Measurements from ENCODE around the gene RELN.
A peak's percentile ranks its signal among the peaks of the same experiment; 100 is the strongest.

Gene RELN

GRCh38 chr7:103989785-103990767 lies 618 bp upstream of the RELN start:
- Histone ChIP-seq H3K9me3 (replicated peaks; ENCODE audit: low read length) (no peaks in the 10 kb centered on the region), H3K4me1 (ENCODE audit: control insufficient read depth, insufficient read depth, low read length) (peaks cover 5% of the 10 kb centered on the region), H3K27me3 (ENCODE audit: control insufficient read depth, insufficient read depth, low read length) (peaks cover 49% of the 10 kb centered on the region), H3K4me3 (ENCODE audit: low read length) (peak overlapping the region; percentile 66), H3K9ac (ENCODE audit: low read depth, low read length) (no peak overlapping the region), H3K36me3 (ENCODE audit: insufficient read depth, low read length) (no peaks in the 10 kb centered on the region), H3K4me2 (ENCODE audit: low read length) (peak overlapping the region; percentile 74)

GRCh38 chr7:103988468-103989199 lies 824 bp downstream of the RELN start:
- Histone ChIP-seq H3K9me3 (replicated peaks; ENCODE audit: low read length) (no peaks in the 10 kb centered on the region), H3K9ac (ENCODE audit: low read depth, low read length) (no peak overlapping the region), H3K4me1 (ENCODE audit: control insufficient read depth, insufficient read depth, low read length) (peaks cover 5% of the 10 kb centered on the region), H3K36me3 (ENCODE audit: insufficient read depth, low read length) (no peaks in the 10 kb centered on the region), H3K4me3 (ENCODE audit: low read length) (peak overlapping the region; percentile 56), H3K27me3 (ENCODE audit: control insufficient read depth, insufficient read depth, low read length) (peaks cover 57% of the 10 kb centered on the region), H3K4me2 (ENCODE audit: low read length) (peak overlapping the region; percentile 67)

GRCh38 chr7:103987451-103987850 lies 2.0 kb downstream of the RELN start:
- peaks cover 5% of the 10 kb centered on the region for H3K4me1 ChIP-seq (ENCODE audit: control insufficient read depth, insufficient read depth, low read length)
- no peak overlapping the region for H3K4me3 ChIP-seq (ENCODE audit: low read length)
- H3K4me2 ChIP-seq (ENCODE audit: low read length) = no peak overlapping the region
- H3K36me3 ChIP-seq (ENCODE audit: insufficient read depth, low read length) = no peaks in the 10 kb centered on the region
- H3K9ac ChIP-seq (ENCODE audit: low read depth, low read length) = no peak overlapping the region
- H3K27me3 ChIP-seq (ENCODE audit: control insufficient read depth, insufficient read depth, low read length) = peaks cover 67% of the 10 kb centered on the region
- no peaks in the 10 kb centered on the region for H3K9me3 ChIP-seq (replicated peaks; ENCODE audit: low read length)

DNA sequence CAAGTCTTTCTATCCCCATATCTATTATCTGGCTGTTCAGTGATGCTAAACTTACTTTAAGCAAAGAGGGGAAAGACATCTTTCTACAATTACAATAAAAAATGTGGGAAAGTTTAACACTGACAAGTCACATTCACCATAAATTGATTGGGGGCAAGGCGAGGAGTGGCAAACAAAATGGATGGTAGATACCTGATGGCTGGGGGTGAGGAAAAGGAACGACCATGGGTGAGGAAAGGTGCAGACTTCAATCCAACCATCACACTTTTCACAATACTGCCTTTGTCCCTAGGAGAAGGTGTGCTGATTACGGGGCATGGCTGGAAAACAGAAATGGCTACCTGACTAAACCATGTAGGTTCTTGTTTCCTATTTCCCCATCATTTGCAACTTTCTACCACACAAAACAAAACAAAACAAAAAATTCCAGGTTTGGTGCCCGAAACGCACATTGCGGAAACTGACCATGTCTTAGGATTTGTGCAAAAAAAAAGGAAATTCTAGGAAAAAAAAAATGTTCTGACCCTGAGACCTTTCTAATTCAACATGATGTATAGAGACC lies 3.8 kb downstream of the RELN start:
- H3K36me3 ChIP-seq (ENCODE audit: insufficient read depth, low read length) = no peaks in the 10 kb centered on the region
- H3K27me3 ChIP-seq (ENCODE audit: control insufficient read depth, insufficient read depth, low read length) = peaks cover 60% of the 10 kb centered on the region
- no peaks in the 10 kb centered on the region for H3K9me3 ChIP-seq (replicated peaks; ENCODE audit: low read length)

DNA sequence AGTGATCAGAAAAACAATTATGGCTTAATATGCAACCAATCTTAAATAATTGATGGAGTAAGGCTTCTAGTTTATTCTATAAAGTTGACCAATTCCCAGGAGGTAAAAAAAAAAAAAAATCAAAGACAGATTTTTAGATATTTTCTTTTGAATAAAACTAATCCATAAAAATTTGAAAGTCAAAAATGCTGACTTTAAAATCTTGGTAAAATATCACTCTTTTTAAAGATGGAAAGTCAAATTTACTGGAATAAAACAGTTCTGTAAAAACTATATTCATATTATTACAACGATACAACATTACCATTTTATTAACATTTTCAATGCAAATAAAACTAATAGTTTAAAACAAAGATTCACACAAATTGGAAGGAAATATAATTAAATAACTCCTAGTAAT lies 5.4 kb downstream of the RELN start:
- Histone ChIP-seq H3K4me3 (ENCODE audit: low read length) (no peak overlapping the region), H3K36me3 (ENCODE audit: insufficient read depth, low read length) (no peaks in the 10 kb centered on the region), H3K27me3 (ENCODE audit: control insufficient read depth, insufficient read depth, low read length) (peaks cover 57% of the 10 kb centered on the region), H3K4me1 (ENCODE audit: control insufficient read depth, insufficient read depth, low read length) (peaks cover 4% of the 10 kb centered on the region), H3K9ac (ENCODE audit: low read depth, low read length) (no peak overlapping the region), H3K4me2 (ENCODE audit: low read length) (no peak overlapping the region), H3K9me3 (replicated peaks; ENCODE audit: low read length) (no peaks in the 10 kb centered on the region)

More for the DNA sequence above, 3.8 kb downstream of the RELN start:
- H3K4me2 ChIP-seq (ENCODE audit: low read length) = no peak overlapping the region
- H3K9ac ChIP-seq (ENCODE audit: low read depth, low read length) = no peak overlapping the region
- H3K4me1 ChIP-seq (ENCODE audit: control insufficient read depth, insufficient read depth, low read length) = peaks cover 5% of the 10 kb centered on the region
- H3K4me3 ChIP-seq (ENCODE audit: low read length) = no peak overlapping the region

GRCh38 chr7:103983201-103983977 lies 6.1 kb downstream of the RELN start:
- Histone ChIP-seq H3K9ac (ENCODE audit: low read depth, low read length) (no peak overlapping the region), H3K9me3 (replicated peaks; ENCODE audit: low read length) (no peaks in the 10 kb centered on the region)

GRCh38 chr7:103981003-103981423 lies 8.4 kb downstream of the RELN start:
- Histone ChIP-seq H3K9me3 (replicated peaks; ENCODE audit: low read length) (no peaks in the 10 kb centered on the region), H3K36me3 (ENCODE audit: insufficient read depth, low read length) (no peaks in the 10 kb centered on the region), H3K4me2 (ENCODE audit: low read length) (no peak overlapping the region), H3K27me3 (ENCODE audit: control insufficient read depth, insufficient read depth, low read length) (peaks cover 38% of the 10 kb centered on the region), H3K9ac (ENCODE audit: low read depth, low read length) (no peak overlapping the region), H3K4me1 (ENCODE audit: control insufficient read depth, insufficient read depth, low read length) (no peaks in the 10 kb centered on the region), H3K4me3 (ENCODE audit: low read length) (no peak overlapping the region)

More at GRCh38 chr7:103983201-103983977, 6.1 kb downstream of the RELN start:
- peaks cover 51% of the 10 kb centered on the region for H3K27me3 ChIP-seq (ENCODE audit: control insufficient read depth, insufficient read depth, low read length)
- no peak overlapping the region for H3K4me3 ChIP-seq (ENCODE audit: low read length)
- no peaks in the 10 kb centered on the region for H3K36me3 ChIP-seq (ENCODE audit: insufficient read depth, low read length)
- no peak overlapping the region for H3K4me2 ChIP-seq (ENCODE audit: low read length)
- no peaks in the 10 kb centered on the region for H3K4me1 ChIP-seq (ENCODE audit: control insufficient read depth, insufficient read depth, low read length)

- no peaks in the 10 kb centered on the region for H3K9me3 ChIP-seq (replicated peaks; ENCODE audit: low read length)
- H3K4me3 ChIP-seq (ENCODE audit: low read length) = no peak overlapping the region
- no peak overlapping the region for H3K4me2 ChIP-seq (ENCODE audit: low read length)
- H3K9ac ChIP-seq (ENCODE audit: low read depth, low read length) = no peak overlapping the region
- H3K36me3 ChIP-seq (ENCODE audit: insufficient read depth, low read length) = no peaks in the 10 kb centered on the region
- H3K27me3 ChIP-seq (ENCODE audit: control insufficient read depth, insufficient read depth, low read length) = peaks cover 3% of the 10 kb centered on the region
- H3K4me1 ChIP-seq (ENCODE audit: control insufficient read depth, insufficient read depth, low read length) = no peaks in the 10 kb centered on the region
Measured at GRCh38 chr7:103972779-103973434, 16.6 kb downstream of the RELN start.

DNA sequence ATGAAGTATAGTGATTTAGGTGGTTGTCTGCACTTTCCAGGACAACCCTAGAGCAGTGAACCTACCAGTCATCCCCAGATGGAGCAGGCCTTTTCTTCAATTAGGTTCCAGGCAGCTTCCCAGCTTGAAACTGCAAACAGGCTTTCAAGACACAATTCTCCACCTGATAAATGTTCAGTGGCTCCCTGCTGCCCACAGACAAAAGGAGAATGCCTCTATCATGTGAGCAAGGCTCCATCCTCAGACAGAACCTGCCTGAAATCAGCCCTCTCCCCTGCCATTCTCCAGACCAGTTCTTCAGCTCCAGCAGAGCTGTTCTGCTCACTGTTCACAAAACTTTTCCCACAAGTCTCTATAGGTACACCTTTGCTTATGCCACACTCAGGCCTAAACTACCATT lies 22.1 kb downstream of the RELN start:
- peaks cover 3% of the 10 kb centered on the region for H3K27me3 ChIP-seq (ENCODE audit: control insufficient read depth, insufficient read depth, low read length)
- H3K9me3 ChIP-seq (replicated peaks; ENCODE audit: low read length) = no peaks in the 10 kb centered on the region
- H3K9ac ChIP-seq (ENCODE audit: low read depth, low read length) = no peak overlapping the region
- H3K4me2 ChIP-seq (ENCODE audit: low read length) = no peak overlapping the region
- no peaks in the 10 kb centered on the region for H3K36me3 ChIP-seq (ENCODE audit: insufficient read depth, low read length)
- no peaks in the 10 kb centered on the region for H3K4me1 ChIP-seq (ENCODE audit: control insufficient read depth, insufficient read depth, low read length)
- H3K4me3 ChIP-seq (ENCODE audit: low read length) = no peak overlapping the region

DNA sequence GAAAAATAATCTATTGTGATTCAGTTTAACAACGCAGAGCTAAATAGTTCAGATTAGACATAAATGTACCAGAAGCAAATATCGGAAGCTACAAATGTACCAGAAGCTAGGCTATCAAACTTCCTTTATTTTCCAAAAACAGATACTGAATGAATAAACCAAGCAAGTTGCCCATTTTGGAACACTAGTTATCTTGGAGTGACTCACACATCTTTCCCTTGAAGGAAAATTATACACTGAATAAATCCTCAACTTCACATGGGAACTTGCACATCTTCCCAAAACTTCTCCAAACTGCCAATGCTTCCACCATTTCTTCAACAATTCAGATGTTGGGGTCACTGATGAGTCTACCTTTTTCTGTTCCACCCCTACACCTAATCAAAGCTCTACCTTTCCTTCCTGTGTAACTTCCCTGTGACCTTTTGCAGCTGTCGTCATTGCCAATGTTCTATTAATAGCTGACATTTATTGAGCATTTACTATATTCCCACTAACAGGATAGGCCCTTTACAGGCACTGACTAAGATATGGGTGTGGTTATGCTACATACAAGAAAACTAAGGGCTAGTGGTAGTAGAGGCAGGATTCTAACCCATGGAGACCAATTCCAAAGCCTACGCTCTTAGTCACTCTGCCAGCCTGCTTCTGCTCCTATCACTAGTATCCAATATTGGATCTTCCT lies 22.7 kb downstream of the RELN start:
- Histone ChIP-seq H3K4me3 (ENCODE audit: low read length) (no peak overlapping the region), H3K9ac (ENCODE audit: low read depth, low read length) (no peak overlapping the region), H3K36me3 (ENCODE audit: insufficient read depth, low read length) (no peaks in the 10 kb centered on the region), H3K4me1 (ENCODE audit: control insufficient read depth, insufficient read depth, low read length) (no peaks in the 10 kb centered on the region), H3K27me3 (ENCODE audit: control insufficient read depth, insufficient read depth, low read length) (peaks cover 3% of the 10 kb centered on the region), H3K9me3 (replicated peaks; ENCODE audit: low read length) (no peaks in the 10 kb centered on the region), H3K4me2 (ENCODE audit: low read length) (no peak overlapping the region)
